ENCODE results near the gene SCP2.

SCP2 gene

GRCh38 chr1:53060579-53060978, 133.5 kb downstream of the SCP2 start:
- no peak overlapping the region for H3K27ac ChIP-seq (ENCODE audit: low read depth, low read length)
- H3K36me3 ChIP-seq (ENCODE audit: control insufficient read depth, insufficient read depth, low read length): no peaks in the 10 kb centered on the region
- H3K9me3 ChIP-seq (ENCODE audit: control insufficient read depth, insufficient read depth, low read length): no peaks in the 10 kb centered on the region
- H3K4me1 ChIP-seq (ENCODE audit: control insufficient read depth, insufficient read depth, low read length): no peaks in the 10 kb centered on the region; the same call in 1 of the 2 replicates
- H3K4me3 ChIP-seq (ENCODE audit: low read depth, low read length): no peak overlapping the region
- H3K27me3 ChIP-seq (ENCODE audit: control insufficient read depth, insufficient read depth, low read length): peaks cover 75% of the 10 kb centered on the region
- no peak overlapping the region for H3K9ac ChIP-seq (ENCODE audit: low read depth, low read length)

- Histone ChIP-seq H3K4me3 (ENCODE audit: low read depth, low read length) (peak overlapping the region; percentile 62), H3K4me1 (ENCODE audit: control insufficient read depth, insufficient read depth, low read length) (no peaks in the 10 kb centered on the region; the same call in 1 of the 2 replicates), H3K9ac (ENCODE audit: low read depth, low read length) (no peak overlapping the region), H3K27me3 (ENCODE audit: control insufficient read depth, insufficient read depth, low read length) (peaks cover 76% of the 10 kb centered on the region), H3K9me3 (ENCODE audit: control insufficient read depth, insufficient read depth, low read length) (no peaks in the 10 kb centered on the region), H3K27ac (ENCODE audit: low read depth, low read length) (no peak overlapping the region), H3K36me3 (ENCODE audit: control insufficient read depth, insufficient read depth, low read length) (no peaks in the 10 kb centered on the region)
Observed at GRCh38 chr1:53061123-53061858, 134.2 kb downstream of the SCP2 start.

GRCh38 chr1:53061859-53062707, 135.0 kb downstream of the SCP2 start, which contains the start of gene PODN:
Gene PODN (plus strand): TSS chr1:53062213. CDS start chr1:53069856, 7,643 bp downstream.
- H3K4me1 ChIP-seq (ENCODE audit: control insufficient read depth, insufficient read depth, low read length): no peaks in the 10 kb centered on the region; the same call in 1 of the 2 replicates
- no peak within 1 kb of the TSS; the same call in 1 of the 2 replicates for H3K9ac ChIP-seq (ENCODE audit: low read depth, low read length)
- H3K27me3 ChIP-seq (ENCODE audit: control insufficient read depth, insufficient read depth, low read length): peaks cover 76% of the 10 kb centered on the region
- H3K27ac ChIP-seq (ENCODE audit: low read depth, low read length): no peak within 1 kb of the TSS
- peak within 1 kb of the TSS; percentile 62 for H3K4me3 ChIP-seq (ENCODE audit: low read depth, low read length)
- no peaks in the 10 kb centered on the region for H3K36me3 ChIP-seq (ENCODE audit: control insufficient read depth, insufficient read depth, low read length)
- H3K9me3 ChIP-seq (ENCODE audit: control insufficient read depth, insufficient read depth, low read length): no peaks in the 10 kb centered on the region

- Histone ChIP-seq H3K9ac (ENCODE audit: low read depth, low read length) (no peak overlapping the region; the same call in 1 of the 2 replicates), H3K9me3 (ENCODE audit: control insufficient read depth, insufficient read depth, low read length) (no peaks in the 10 kb centered on the region), H3K4me3 (ENCODE audit: low read depth, low read length) (peak overlapping the region; percentile 62), H3K27me3 (ENCODE audit: control insufficient read depth, insufficient read depth, low read length) (peaks cover 72% of the 10 kb centered on the region), H3K36me3 (ENCODE audit: control insufficient read depth, insufficient read depth, low read length) (no peaks in the 10 kb centered on the region), H3K27ac (ENCODE audit: low read depth, low read length) (no peak overlapping the region), H3K4me1 (ENCODE audit: control insufficient read depth, insufficient read depth, low read length) (no peaks in the 10 kb centered on the region; the same call in 1 of the 2 replicates)
Observed at GRCh38 chr1:53062708-53063591, 135.9 kb downstream of the SCP2 start.

GRCh38 chr1:53063744-53064515, 136.9 kb downstream of the SCP2 start:
- H3K27ac ChIP-seq (ENCODE audit: low read depth, low read length): no peak overlapping the region
- no peak overlapping the region for H3K9ac ChIP-seq (ENCODE audit: low read depth, low read length)
- no peaks in the 10 kb centered on the region for H3K36me3 ChIP-seq (ENCODE audit: control insufficient read depth, insufficient read depth, low read length)
- peaks cover 62% of the 10 kb centered on the region for H3K27me3 ChIP-seq (ENCODE audit: control insufficient read depth, insufficient read depth, low read length)
- no peak overlapping the region for H3K4me3 ChIP-seq (ENCODE audit: low read depth, low read length)
- H3K9me3 ChIP-seq (ENCODE audit: control insufficient read depth, insufficient read depth, low read length): no peaks in the 10 kb centered on the region
- H3K4me1 ChIP-seq (ENCODE audit: control insufficient read depth, insufficient read depth, low read length): no peaks in the 10 kb centered on the region; the same call in 1 of the 2 replicates

- Histone ChIP-seq H3K36me3 (ENCODE audit: control insufficient read depth, insufficient read depth, low read length) (no peaks in the 10 kb centered on the region), H3K27me3 (ENCODE audit: control insufficient read depth, insufficient read depth, low read length) (peaks cover 47% of the 10 kb centered on the region), H3K4me1 (ENCODE audit: control insufficient read depth, insufficient read depth, low read length) (no peaks in the 10 kb centered on the region; the same call in 1 of the 2 replicates), H3K27ac (ENCODE audit: low read depth, low read length) (no peak overlapping the region), H3K4me3 (ENCODE audit: low read depth, low read length) (no peak overlapping the region), H3K9ac (ENCODE audit: low read depth, low read length) (no peak overlapping the region), H3K9me3 (ENCODE audit: control insufficient read depth, insufficient read depth, low read length) (no peaks in the 10 kb centered on the region)
Observed at GRCh38 chr1:53065391-53065790, 138.3 kb downstream of the SCP2 start.

GRCh38 chr1:53066488-53066887, 139.4 kb downstream of the SCP2 start:
- Histone ChIP-seq H3K9ac (ENCODE audit: low read depth, low read length) (no peak overlapping the region), H3K27me3 (ENCODE audit: control insufficient read depth, insufficient read depth, low read length) (peaks cover 36% of the 10 kb centered on the region), H3K4me1 (ENCODE audit: control insufficient read depth, insufficient read depth, low read length) (no peaks in the 10 kb centered on the region; the same call in 1 of the 2 replicates), H3K4me3 (ENCODE audit: low read depth, low read length) (no peak overlapping the region), H3K36me3 (ENCODE audit: control insufficient read depth, insufficient read depth, low read length) (no peaks in the 10 kb centered on the region), H3K9me3 (ENCODE audit: control insufficient read depth, insufficient read depth, low read length) (no peaks in the 10 kb centered on the region), H3K27ac (ENCODE audit: low read depth, low read length) (no peak overlapping the region)

- Histone ChIP-seq H3K27ac (ENCODE audit: low read depth, low read length) (no peak overlapping the region), H3K9me3 (ENCODE audit: control insufficient read depth, insufficient read depth, low read length) (no peaks in the 10 kb centered on the region), H3K9ac (ENCODE audit: low read depth, low read length) (no peak overlapping the region), H3K4me1 (ENCODE audit: control insufficient read depth, insufficient read depth, low read length) (no peaks in the 10 kb centered on the region; the same call in 1 of the 2 replicates), H3K27me3 (ENCODE audit: control insufficient read depth, insufficient read depth, low read length) (peaks cover 30% of the 10 kb centered on the region), H3K4me3 (ENCODE audit: low read depth, low read length) (no peak overlapping the region), H3K36me3 (ENCODE audit: control insufficient read depth, insufficient read depth, low read length) (no peaks in the 10 kb centered on the region)
Observed at GRCh38 chr1:53066891-53067738, 140.0 kb downstream of the SCP2 start.

- Histone ChIP-seq H3K27me3 (ENCODE audit: control insufficient read depth, insufficient read depth, low read length) (peaks cover 22% of the 10 kb centered on the region), H3K9ac (ENCODE audit: low read depth, low read length) (no peak overlapping the region), H3K36me3 (ENCODE audit: control insufficient read depth, insufficient read depth, low read length) (no peaks in the 10 kb centered on the region), H3K27ac (ENCODE audit: low read depth, low read length) (no peak overlapping the region), H3K4me1 (ENCODE audit: control insufficient read depth, insufficient read depth, low read length) (no peaks in the 10 kb centered on the region; the same call in 1 of the 2 replicates), H3K9me3 (ENCODE audit: control insufficient read depth, insufficient read depth, low read length) (no peaks in the 10 kb centered on the region), H3K4me3 (ENCODE audit: low read depth, low read length) (no peak overlapping the region)
Observed at GRCh38 chr1:53067886-53068285, 140.8 kb downstream of the SCP2 start.

Data from HUES48 (cell line).